ENCODE measurements around the gene TSPAN9. TPM values are rescaled to one million over a fixed set of nuclear protein-coding genes. Genes with fewer than 3 reads are reported as not detected.

The TSPAN9 gene
- total and polyA plus RNA-seq, 10 of the 15 experiments (the other 5 are each of a cell fraction or from before 2014, with no cell fraction given) = 0.03 to 1.0 (median 0.12) TPM; not detected in 5

DNA sequence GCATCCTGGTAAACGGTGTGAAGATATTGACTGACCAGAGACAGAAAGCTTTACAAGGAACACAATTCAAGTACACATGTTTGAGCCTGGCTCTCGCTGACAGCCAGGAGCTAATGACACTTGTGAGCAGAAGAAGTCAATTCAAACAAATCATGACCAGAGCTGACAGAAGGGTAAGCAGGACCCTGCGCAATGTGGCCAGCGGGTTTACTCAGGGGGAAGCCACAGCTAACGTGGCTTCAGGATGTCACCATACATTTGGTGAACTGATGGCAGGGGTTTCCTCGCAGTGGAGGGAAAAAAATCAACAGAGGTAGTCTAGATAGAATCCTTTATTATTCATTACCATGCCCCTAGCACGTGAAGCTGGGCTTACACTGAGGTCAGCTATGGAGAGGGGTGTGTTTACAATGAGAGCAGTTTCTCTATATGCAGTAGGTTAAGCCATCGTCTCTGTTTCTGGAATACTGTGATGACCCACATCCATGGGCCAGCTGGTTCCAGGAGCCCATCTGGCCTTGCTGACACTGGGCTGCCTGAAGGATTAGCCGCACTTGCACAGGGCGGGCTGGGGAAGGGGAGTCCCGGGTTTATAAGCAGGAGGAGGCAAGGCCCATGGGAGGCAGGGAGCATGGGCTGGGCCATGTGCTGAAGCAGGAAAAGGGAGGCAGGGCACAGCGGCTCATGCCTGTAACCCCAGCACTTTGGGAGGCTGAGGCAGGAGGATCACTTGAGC lies 215.7 kb downstream of the TSPAN9 start:
- H4K20me1 ChIP-seq (ENCODE audit: control insufficient read depth, insufficient read depth) = no peaks in the 10 kb centered on the region
- no peak overlapping the region for H3K4me3 ChIP-seq
- RAD21 ChIA-PET (ENCODE audit: unreplicated experiment) = no interaction called here
- H3K9me3 ChIP-seq (replicated peaks; ENCODE audit: control insufficient read depth, insufficient read depth, low read length) = no peaks in the 10 kb centered on the region
- CTCF ChIA-PET = no interaction called here
- intact Hi-C loops (cut with micrococcal nuclease; ENCODE audit: unreplicated experiment) = no loop called here
- POLR2A ChIA-PET = no interaction called here
- H3K9ac ChIP-seq (ENCODE audit: control insufficient read depth, insufficient read depth, low read length) = no peak overlapping the region
- no peak overlapping the region for H3K4me2 ChIP-seq (ENCODE audit: control insufficient read depth, insufficient read depth)
- 32% methylated on average over 12 of the region's 12 CpGs for WGBS (ENCODE audit: insufficient coverage, insufficient replicate concordance, low lambda C conversion rate, missing lambda C conversion rate)
- no peak overlapping the region for H3K27ac ChIP-seq (ENCODE audit: control insufficient read depth, insufficient read depth)
- H2AFZ ChIP-seq (ENCODE audit: control insufficient read depth, low read depth, low read length) = no peak overlapping the region
- H3K27me3 ChIP-seq (replicated peaks in 1 of 2; ENCODE audit: control insufficient read depth in 2 of 2, insufficient read depth in 2 of 2, low read length in 1 of 2) = peaks cover 2 to 8% of the 10 kb centered on the region in 2 experiments; a peak in 3 of 4 replicates
- no peaks in the 10 kb centered on the region for H3K79me2 ChIP-seq (ENCODE audit: control insufficient read depth, insufficient read depth, low read length)
- no peaks in the 10 kb centered on the region for H3K36me3 ChIP-seq (ENCODE audit: control insufficient read depth in 2 of 2, insufficient read depth in 2 of 2, low read length in 1 of 2)
- ATAC-seq = no peak
- no peaks in the 10 kb centered on the region for H3K4me1 ChIP-seq (ENCODE audit: control insufficient read depth, insufficient read depth, low read length)
- DNase-seq (ENCODE audit: low read depth, low spot score) = no peak
- in situ Hi-C loops (cut with MboI) = loop anchor here (10.0 kb wide), 1 partner anchor 482 kb away; no protein-coding TSS in a partner anchor
- no peak for FAIRE-seq
- SMC1A ChIA-PET (ENCODE audit: uncharacterized antibody, unreplicated experiment) = no interaction called here
- BruUV-seq (replicated peaks) = no TSS peak
- TF ChIP-seq TAF1 (IDR thresholded peaks at IDR 0.05; ENCODE audit: borderline replicate concordance, low read depth, low read length) = no peak
- TF ChIP-seq RCOR1 (conservative IDR thresholded peaks at IDR 0.05; ENCODE audit: low read depth, low read length) = no peak
- TF ChIP-seq CHD1 (IDR thresholded peaks at IDR 0.05; ENCODE audit: low read depth, low read length) = no peak
- no peak for TF ChIP-seq NFXL1 (IDR thresholded peaks at IDR 0.05; ENCODE audit: borderline replicate concordance)
- TF ChIP-seq, protein P1, sequence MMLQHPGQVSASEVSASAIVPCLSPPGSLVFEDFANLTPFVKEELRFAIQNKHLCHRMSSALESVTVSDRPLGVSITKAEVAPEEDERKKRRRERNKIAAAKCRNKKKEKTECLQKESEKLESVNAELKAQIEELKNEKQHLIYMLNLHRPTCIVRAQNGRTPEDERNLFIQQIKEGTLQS (IDR thresholded peaks at IDR 0.05; ENCODE audit: borderline replicate concordance, extremely low read depth, low read depth, low read length) = no peak
- no peak for TF ChIP-seq CEBPB (IDR thresholded peaks at IDR 0.05; ENCODE audit: borderline replicate concordance in 1 of 2, low read depth in 2 of 2, low read length in 2 of 2)
- no peak for TF ChIP-seq SMAD5 (IDR thresholded peaks at IDR 0.05; ENCODE audit: low read depth)
- no peak for TF ChIP-seq EED (IDR thresholded peaks at IDR 0.05; ENCODE audit: low read depth)
- TF ChIP-seq, protein P2, sequence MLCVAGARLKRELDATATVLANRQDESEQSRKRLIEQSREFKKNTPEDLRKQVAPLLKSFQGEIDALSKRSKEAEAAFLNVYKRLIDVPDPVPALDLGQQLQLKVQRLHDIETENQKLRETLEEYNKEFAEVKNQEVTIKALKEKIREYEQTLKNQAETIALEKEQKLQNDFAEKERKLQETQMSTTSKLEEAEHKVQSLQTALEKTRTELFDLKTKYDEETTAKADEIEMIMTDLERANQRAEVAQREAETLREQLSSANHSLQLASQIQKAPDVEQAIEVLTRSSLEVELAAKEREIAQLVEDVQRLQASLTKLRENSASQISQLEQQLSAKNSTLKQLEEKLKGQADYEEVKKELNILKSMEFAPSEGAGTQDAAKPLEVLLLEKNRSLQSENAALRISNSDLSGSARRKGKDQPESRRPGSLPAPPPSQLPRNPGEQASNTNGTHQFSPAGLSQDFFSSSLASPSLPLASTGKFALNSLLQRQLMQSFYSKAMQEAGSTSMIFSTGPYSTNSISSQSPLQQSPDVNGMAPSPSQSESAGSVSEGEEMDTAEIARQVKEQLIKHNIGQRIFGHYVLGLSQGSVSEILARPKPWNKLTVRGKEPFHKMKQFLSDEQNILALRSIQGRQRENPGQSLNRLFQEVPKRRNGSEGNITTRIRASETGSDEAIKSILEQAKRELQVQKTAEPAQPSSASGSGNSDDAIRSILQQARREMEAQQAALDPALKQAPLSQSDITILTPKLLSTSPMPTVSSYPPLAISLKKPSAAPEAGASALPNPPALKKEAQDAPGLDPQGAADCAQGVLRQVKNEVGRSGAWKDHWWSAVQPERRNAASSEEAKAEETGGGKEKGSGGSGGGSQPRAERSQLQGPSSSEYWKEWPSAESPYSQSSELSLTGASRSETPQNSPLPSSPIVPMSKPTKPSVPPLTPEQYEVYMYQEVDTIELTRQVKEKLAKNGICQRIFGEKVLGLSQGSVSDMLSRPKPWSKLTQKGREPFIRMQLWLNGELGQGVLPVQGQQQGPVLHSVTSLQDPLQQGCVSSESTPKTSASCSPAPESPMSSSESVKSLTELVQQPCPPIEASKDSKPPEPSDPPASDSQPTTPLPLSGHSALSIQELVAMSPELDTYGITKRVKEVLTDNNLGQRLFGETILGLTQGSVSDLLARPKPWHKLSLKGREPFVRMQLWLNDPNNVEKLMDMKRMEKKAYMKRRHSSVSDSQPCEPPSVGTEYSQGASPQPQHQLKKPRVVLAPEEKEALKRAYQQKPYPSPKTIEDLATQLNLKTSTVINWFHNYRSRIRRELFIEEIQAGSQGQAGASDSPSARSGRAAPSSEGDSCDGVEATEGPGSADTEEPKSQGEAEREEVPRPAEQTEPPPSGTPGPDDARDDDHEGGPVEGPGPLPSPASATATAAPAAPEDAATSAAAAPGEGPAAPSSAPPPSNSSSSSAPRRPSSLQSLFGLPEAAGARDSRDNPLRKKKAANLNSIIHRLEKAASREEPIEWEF (IDR thresholded peaks at IDR 0.05; ENCODE audit: insufficient replicate concordance, low read depth, low read length) = no peak
- TF ChIP-seq, protein P3, sequence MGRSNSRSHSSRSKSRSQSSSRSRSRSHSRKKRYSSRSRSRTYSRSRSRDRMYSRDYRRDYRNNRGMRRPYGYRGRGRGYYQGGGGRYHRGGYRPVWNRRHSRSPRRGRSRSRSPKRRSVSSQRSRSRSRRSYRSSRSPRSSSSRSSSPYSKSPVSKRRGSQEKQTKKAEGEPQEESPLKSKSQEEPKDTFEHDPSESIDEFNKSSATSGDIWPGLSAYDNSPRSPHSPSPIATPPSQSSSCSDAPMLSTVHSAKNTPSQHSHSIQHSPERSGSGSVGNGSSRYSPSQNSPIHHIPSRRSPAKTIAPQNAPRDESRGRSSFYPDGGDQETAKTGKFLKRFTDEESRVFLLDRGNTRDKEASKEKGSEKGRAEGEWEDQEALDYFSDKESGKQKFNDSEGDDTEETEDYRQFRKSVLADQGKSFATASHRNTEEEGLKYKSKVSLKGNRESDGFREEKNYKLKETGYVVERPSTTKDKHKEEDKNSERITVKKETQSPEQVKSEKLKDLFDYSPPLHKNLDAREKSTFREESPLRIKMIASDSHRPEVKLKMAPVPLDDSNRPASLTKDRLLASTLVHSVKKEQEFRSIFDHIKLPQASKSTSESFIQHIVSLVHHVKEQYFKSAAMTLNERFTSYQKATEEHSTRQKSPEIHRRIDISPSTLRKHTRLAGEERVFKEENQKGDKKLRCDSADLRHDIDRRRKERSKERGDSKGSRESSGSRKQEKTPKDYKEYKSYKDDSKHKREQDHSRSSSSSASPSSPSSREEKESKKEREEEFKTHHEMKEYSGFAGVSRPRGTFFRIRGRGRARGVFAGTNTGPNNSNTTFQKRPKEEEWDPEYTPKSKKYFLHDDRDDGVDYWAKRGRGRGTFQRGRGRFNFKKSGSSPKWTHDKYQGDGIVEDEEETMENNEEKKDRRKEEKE (IDR thresholded peaks at IDR 0.05) = no peak
- TF ChIP-seq BCL11A (IDR thresholded peaks at IDR 0.05; ENCODE audit: low read depth, low read length) = no peak
- TF ChIP-seq IRF4 (IDR thresholded peaks at IDR 0.05; ENCODE audit: low read depth, low read length) = no peak
- TF ChIP-seq POLR2AphosphoS5 (IDR thresholded peaks at IDR 0.05; ENCODE audit: low read length) = no peak
- no peak for TF ChIP-seq EZH2 (IDR thresholded peaks at IDR 0.05; ENCODE audit: borderline replicate concordance, control insufficient read depth, low read depth, low read length)
